Astrocyte (in vitro differentiated cells and primary cell): ENCODE results near the gene GRIN2A. TPM values are rescaled to one million over a fixed set of nuclear protein-coding genes. Genes with fewer than 3 reads are reported as not detected.

ENCODE experiments used
- DNase-seq: peaks from one replicate; pipeline ENCODE4 v3.0.0-alpha.2; 2010; ENCODE audit warnings: low read depth
- FAIRE-seq: peaks from 2 replicates; lab custom pipeline; 2011; peaks lifted over from hg19 to GRCh38; lab: Jason Lieb, UNC
- H2AFZ ChIP-seq: 2 replicates; pipeline ENCODE4 v1.6.0; 2012; ENCODE audit warnings: low read depth, low read length, inconsistent platforms
- H3K27ac ChIP-seq: 2 replicates; pipeline ENCODE4 v1.5.1; 2011; ENCODE audit warnings: low read depth, low read length, inconsistent platforms
- H3K27me3 ChIP-seq: 2 replicates; pipeline ENCODE4 v1.6.0; 2011; ENCODE audit warnings: low read length, inconsistent platforms; ENCODE audit not compliant: insufficient read depth
- H3K36me3 ChIP-seq: 2 replicates; pipeline ENCODE4 v1.5.1; 2011; ENCODE audit warnings: low read length, inconsistent platforms; ENCODE audit not compliant: insufficient read depth
- H3K4me1 ChIP-seq: 2 replicates; pipeline ENCODE4 v1.5.1; 2011; ENCODE audit warnings: low read length, inconsistent platforms; ENCODE audit not compliant: insufficient read depth
- H3K4me2 ChIP-seq: 2 replicates; pipeline ENCODE4 v1.6.0; 2012; ENCODE audit warnings: low read length, inconsistent platforms
- H3K4me3 ChIP-seq: 2 replicates; pipeline ENCODE4 v1.5.1; 2011; ENCODE audit warnings: low read depth, mild to moderate bottlenecking, low read length, inconsistent platforms; ENCODE audit not compliant: insufficient read depth
- H3K79me2 ChIP-seq: 2 replicates; pipeline ENCODE4 v1.6.0; 2012; ENCODE audit warnings: mild to moderate bottlenecking, low read length, inconsistent platforms; ENCODE audit not compliant: insufficient read depth
- H3K9ac ChIP-seq: 2 replicates; pipeline ENCODE4 v1.6.0; 2012; ENCODE audit warnings: mild to moderate bottlenecking, low read length, inconsistent platforms
- H3K9me3 ChIP-seq: 2 replicates; pipeline ENCODE4 v1.5.1; 2012; ENCODE audit warnings: low read depth, mild to moderate bottlenecking, low read length, inconsistent platforms; ENCODE audit not compliant: insufficient read depth
- H4K20me1 ChIP-seq: 2 replicates; pipeline ENCODE4 v1.6.0; 2012; ENCODE audit warnings: low read length, inconsistent platforms; ENCODE audit not compliant: insufficient read depth
- H3K27ac Mint-ChIP-seq: one replicate; pipeline ENCODE4 v1.8.0; 2021; ENCODE audit warnings: mild to moderate bottlenecking, mixed read lengths; ENCODE audit not compliant: unreplicated experiment
- H3K27me3 Mint-ChIP-seq: one replicate; pipeline ENCODE4 v1.8.0; 2021; ENCODE audit warnings: low read depth, mixed read lengths; ENCODE audit not compliant: unreplicated experiment
- H3K36me3 Mint-ChIP-seq: one replicate; pipeline ENCODE4 v1.8.0; 2021; ENCODE audit warnings: low read depth, mixed read lengths; ENCODE audit not compliant: unreplicated experiment
- H3K4me1 Mint-ChIP-seq: one replicate; pipeline ENCODE4 v1.8.0; 2021; ENCODE audit warnings: low read depth, mixed read lengths; ENCODE audit not compliant: unreplicated experiment
- H3K4me3 Mint-ChIP-seq: one replicate; pipeline ENCODE4 v1.8.0; 2021; ENCODE audit warnings: mild to moderate bottlenecking, moderate library complexity, mixed read lengths; ENCODE audit not compliant: unreplicated experiment
- H3K9me3 Mint-ChIP-seq: one replicate; pipeline ENCODE4 v1.8.0; 2021; ENCODE audit warnings: mild to moderate bottlenecking, mixed read lengths; ENCODE audit not compliant: unreplicated experiment
- CTCF ChIP-seq: IDR thresholded peaks from 2 replicates; pipeline ENCODE4 v1.5.1; 2011; ENCODE audit warnings: low read depth, mild to moderate bottlenecking, inconsistent platforms, low read length, moderate library complexity; ENCODE audit not compliant: insufficient read depth
- EZH2 ChIP-seq: IDR thresholded peaks from 2 replicates; pipeline ENCODE4 v1.6.1; 2012; ENCODE audit warnings: mild to moderate bottlenecking, low read length, inconsistent platforms; ENCODE audit not compliant: insufficient read depth
- total RNA-seq: library from RNA; stranded (reverse); gene quantifications from 2 replicates; pipeline ENCODE4 v1.2.1, GENCODE V29; 2021

GRIN2A gene
- total RNA-seq, 1 donor from 2014 or later: 0.68 TPM

DNA sequence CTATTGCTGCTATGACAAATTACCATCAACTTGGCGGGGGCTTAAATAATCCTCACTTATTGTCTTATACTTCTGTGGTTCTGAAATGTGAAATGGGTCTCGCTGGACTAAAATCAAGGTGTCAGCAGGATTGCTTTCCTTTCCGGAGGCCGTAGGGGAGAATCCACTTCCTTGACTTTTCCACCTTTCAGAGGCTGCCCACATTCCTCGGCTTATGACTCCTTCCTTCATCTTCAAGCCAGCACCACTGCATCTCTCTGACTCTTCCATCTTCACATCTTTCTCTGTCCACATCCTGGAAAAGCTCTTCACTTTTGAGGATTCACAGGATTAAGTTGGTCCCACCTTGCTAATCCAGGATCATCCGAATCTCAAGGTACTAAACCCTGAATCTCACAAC, 217.8 kb downstream of the GRIN2A start:
- DNase-seq (no peak), FAIRE-seq (no peak)

GRCh38 chr16:9957433-9957832, 224.8 kb downstream of the GRIN2A start:
- Mint-ChIP-seq H3K4me3 (no peak overlapping the region), H3K27me3 (peaks cover 57% of the 10 kb centered on the region), H3K9me3 (peaks cover 3% of the 10 kb centered on the region), H3K36me3 (no peaks in the 10 kb centered on the region), H3K4me1 (peaks cover 6% of the 10 kb centered on the region), H3K27ac (no peak overlapping the region)
- Histone ChIP-seq H3K27me3 (no peaks in the 10 kb centered on the region), H3K36me3 (no peaks in the 10 kb centered on the region), H4K20me1 (no peaks in the 10 kb centered on the region), H3K9me3 (no peaks in the 10 kb centered on the region), H3K4me1 (no peaks in the 10 kb centered on the region), H3K27ac (no peak overlapping the region), H3K4me2 (no peak overlapping the region), H3K4me3 (no peak overlapping the region), H3K9ac (no peak overlapping the region), H3K79me2 (no peaks in the 10 kb centered on the region), H2AFZ (no peak overlapping the region)
- TF ChIP-seq CTCF (no peak), EZH2 (no peak)
- DNase-seq (no peak), FAIRE-seq (no peak)

More for the DNA sequence above, 217.8 kb downstream of the GRIN2A start:
- no peak overlapping the region for H3K4me3 Mint-ChIP-seq
- Histone ChIP-seq H3K4me2 (no peak overlapping the region), H3K9ac (no peak overlapping the region), H3K27me3 (no peaks in the 10 kb centered on the region), H2AFZ (no peak overlapping the region), H3K79me2 (no peaks in the 10 kb centered on the region), H3K4me3 (no peak overlapping the region), H4K20me1 (no peaks in the 10 kb centered on the region), H3K4me1 (no peaks in the 10 kb centered on the region), H3K27ac (no peak overlapping the region), H3K9me3 (no peaks in the 10 kb centered on the region), H3K36me3 (no peaks in the 10 kb centered on the region)
- TF ChIP-seq EZH2 (no peak), CTCF (no peak)
- H3K27ac Mint-ChIP-seq: no peak overlapping the region
- no peaks in the 10 kb centered on the region for H3K36me3 Mint-ChIP-seq
- peaks cover 2% of the 10 kb centered on the region for H3K27me3 Mint-ChIP-seq
- peaks cover 3% of the 10 kb centered on the region for H3K4me1 Mint-ChIP-seq
- H3K9me3 Mint-ChIP-seq: peaks cover 3% of the 10 kb centered on the region

- Mint-ChIP-seq H3K9me3 (peaks cover 3% of the 10 kb centered on the region), H3K4me3 (no peak overlapping the region), H3K27ac (no peak overlapping the region), H3K36me3 (no peaks in the 10 kb centered on the region), H3K27me3 (peaks cover 57% of the 10 kb centered on the region), H3K4me1 (peaks cover 6% of the 10 kb centered on the region)
- Histone ChIP-seq H3K4me2 (no peak overlapping the region), H3K9ac (no peak overlapping the region), H3K4me3 (no peak overlapping the region), H3K79me2 (no peaks in the 10 kb centered on the region), H3K9me3 (no peaks in the 10 kb centered on the region), H3K27me3 (no peaks in the 10 kb centered on the region), H3K27ac (no peak overlapping the region), H3K36me3 (no peaks in the 10 kb centered on the region), H4K20me1 (no peaks in the 10 kb centered on the region), H2AFZ (no peak overlapping the region), H3K4me1 (no peaks in the 10 kb centered on the region)
- no peak for FAIRE-seq
- DNase-seq: no peak
- TF ChIP-seq CTCF: no peak
- TF ChIP-seq EZH2: no peak
These were observed 225.2 kb downstream of the GRIN2A start for GRCh38 chr16:9957002-9957401.
